NCI-H526 (cell line): ENCODE results near the gene ZFC3H1.
"Not testable (repeated sequence)": the region's sequence is repeated elsewhere in the genome, so short reads cannot be mapped to it uniquely, and the experiment has no call there.

Experiments used
- DNase-seq, 2 experiments: peaks; one replicate each; lab custom pipeline; 2025; lab: John Stamatoyannopoulos, UW

Gene ZFC3H1

DNA sequence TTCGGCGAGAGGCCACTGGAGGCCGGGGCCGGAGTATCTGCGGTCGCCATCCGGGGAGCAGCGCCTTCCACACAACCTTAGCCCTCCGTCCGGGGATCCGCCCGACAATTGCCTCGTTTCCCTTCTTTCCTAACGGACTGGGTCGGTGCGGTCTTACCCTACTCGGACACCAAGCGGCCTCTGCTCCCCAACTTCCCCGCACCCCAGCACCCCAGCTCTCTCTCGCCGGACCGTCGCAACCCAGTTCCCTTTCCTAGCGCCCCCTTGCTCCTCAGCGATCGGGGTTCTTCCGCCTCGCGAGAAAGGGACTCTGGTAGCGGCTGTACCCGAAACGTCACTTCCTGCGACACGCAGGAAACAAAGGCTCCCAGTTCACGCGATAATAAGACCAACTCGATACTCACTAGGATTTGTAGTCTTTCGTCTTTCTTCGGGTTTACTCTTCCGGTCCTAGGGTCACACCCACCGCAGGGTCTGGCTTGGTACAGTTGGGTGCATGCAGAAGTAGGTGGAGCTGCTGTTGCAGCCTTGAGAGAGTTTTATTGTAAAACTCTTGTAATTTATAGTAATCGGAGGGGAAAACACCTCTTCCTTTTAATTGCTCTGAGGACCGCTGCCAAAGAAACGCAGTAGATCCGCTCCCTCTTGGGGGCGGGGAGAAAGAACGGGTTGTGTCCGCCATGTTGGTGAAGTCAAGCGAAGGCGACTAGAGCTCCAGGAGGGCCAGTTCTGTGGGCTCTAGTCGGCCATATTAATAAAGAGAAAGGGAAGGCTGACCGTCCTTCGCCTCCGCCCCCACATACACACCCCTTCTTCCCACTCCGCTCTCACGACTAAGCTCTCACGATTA, at the start of gene ZFC3H1, which contains the start of gene THAP2:
ZFC3H1 (minus strand) TSS at position 288 of the 850 bp plus-strand sequence; CDS start at position 50, 238 bp downstream.
THAP2 (plus strand) TSS at position 741 of the 850 bp plus-strand sequence. CDS start 209 bp downstream, outside the sequence.
- peak; percentile 98 to 99 for DNase-seq

- no peak for DNase-seq
Observed at GRCh38 chr12:71710276-71711125, 46.9 kb upstream of the ZFC3H1 start.

GRCh38 chr12:71708658-71709057, 45.0 kb upstream of the ZFC3H1 start:
- no peak for DNase-seq

DNA sequence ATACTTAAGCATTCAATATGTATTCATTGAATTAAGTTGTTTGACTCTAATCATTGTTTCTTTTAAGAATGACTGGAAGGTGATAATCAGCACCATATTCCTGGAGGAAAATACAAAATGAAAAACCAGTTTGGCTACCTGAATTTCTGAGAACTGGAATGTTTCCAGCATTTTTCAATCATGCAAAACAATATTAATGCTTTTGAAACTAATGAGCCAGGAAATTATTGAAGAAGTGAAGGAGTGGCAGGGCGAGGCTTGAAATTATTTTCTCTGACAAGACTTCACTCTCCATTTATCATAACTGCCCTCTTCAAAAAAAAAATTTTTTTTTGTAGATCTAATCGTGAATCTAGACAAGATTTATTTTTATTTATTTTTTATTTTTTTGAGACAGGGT, 41.3 kb upstream of the ZFC3H1 start:
- DNase-seq, result no peak

GRCh38 chr12:71703206-71703605, 39.6 kb upstream of the ZFC3H1 start:
- DNase-seq, result no peak

GRCh38 chr12:71702590-71702989, 38.9 kb upstream of the ZFC3H1 start:
- no peak for DNase-seq

- DNase-seq, result not testable (repeated sequence)
Observed at GRCh38 chr12:71702181-71702580, 38.5 kb upstream of the ZFC3H1 start.

DNA sequence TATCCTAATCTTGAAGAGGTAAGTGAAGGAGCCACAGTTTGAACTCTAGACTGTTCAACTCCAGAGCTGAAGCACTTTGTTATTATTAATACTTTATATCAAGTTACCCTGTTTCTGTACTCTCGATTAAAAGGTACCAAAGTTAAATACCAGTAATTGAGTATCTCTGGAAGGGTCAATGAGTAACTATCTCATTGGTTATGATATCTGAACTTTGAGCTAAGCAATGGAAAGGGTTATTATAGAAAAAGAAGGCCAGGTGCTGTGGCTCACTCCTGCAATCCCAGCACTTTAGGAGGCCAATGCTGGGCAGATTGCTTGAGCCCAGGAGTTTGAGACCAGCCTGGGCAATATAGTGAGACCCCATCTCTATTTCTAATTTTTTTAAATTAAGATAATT, 32.1 kb upstream of the ZFC3H1 start:
- DNase-seq, result no peak

- peak in 1 of 2 experiments; percentile 10 for DNase-seq
Observed at GRCh38 chr12:71694099-71694820, 30.6 kb upstream of the ZFC3H1 start.

DNA sequence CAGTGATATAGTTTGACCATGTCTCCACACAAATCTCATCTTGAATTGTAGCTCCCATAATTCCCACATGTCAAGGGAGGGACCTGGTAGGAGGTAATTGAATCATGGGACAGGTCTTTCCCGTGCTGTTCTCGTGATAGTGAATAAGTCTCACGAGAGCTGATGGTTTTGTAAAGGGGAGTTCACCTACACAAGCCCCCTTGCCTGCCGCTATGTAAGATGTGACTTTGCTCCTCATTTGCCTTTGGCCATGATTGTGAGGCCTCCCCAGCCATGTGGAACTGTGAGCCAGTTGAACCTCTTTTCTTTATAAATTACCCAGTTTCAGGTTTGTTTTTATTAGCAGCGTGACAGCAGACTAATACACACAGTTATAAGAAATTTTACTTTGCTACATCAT, 30.0 kb upstream of the ZFC3H1 start:
- DNase-seq, result not testable (repeated sequence)

GRCh38 chr12:71693126-71693525, 29.5 kb upstream of the ZFC3H1 start:
- no peak for DNase-seq

DNA sequence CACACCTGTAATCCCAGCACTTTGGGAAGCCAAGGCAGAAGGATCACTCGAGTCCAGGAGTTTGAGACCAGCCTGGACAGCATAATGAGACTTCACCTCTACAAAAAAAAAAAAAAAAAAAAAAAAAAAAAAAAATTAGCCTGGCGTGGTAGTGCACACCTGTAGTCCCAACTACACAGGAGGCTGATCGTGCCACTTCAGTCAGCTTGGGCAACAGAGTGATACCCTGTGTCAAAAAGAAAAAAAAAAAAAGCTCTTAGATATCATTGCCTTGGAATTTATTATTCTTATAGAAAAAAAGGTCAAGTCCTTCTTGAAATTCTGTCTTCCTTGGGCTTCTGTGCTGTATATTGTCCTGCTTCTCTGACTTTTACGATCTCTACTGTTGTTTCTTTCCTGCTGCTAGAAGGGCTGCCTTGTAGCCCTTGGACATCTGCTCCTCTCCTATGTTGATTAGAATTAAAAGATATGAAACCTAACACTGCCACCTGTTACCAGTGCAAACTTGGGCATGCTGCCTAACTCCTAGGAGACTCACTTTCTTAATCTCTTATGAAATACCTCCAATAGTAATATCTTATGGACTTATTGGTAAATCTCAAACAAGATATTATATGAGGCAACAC, 28.0 kb upstream of the ZFC3H1 start:
- peak; percentile 14 to 36 for DNase-seq

- DNase-seq, result no peak
Observed at GRCh38 chr12:71688961-71689570, 25.4 kb upstream of the ZFC3H1 start.

- DNase-seq, result not testable (repeated sequence)
Observed at GRCh38 chr12:71687172-71687571, 23.5 kb upstream of the ZFC3H1 start.

GRCh38 chr12:71686658-71687025, 23.0 kb upstream of the ZFC3H1 start:
- no peak for DNase-seq

GRCh38 chr12:71685914-71686657, 22.4 kb upstream of the ZFC3H1 start, which contains the start of gene TMEM19:
TMEM19 (plus strand) TSS chr12:71686082; CDS start chr12:71686681, 599 bp downstream.
- DNase-seq, result peak; percentile 75 to 95

- DNase-seq, result peak in 1 of 2 experiments; percentile 39
Observed at GRCh38 chr12:71685312-71685906, 21.8 kb upstream of the ZFC3H1 start.

DNA sequence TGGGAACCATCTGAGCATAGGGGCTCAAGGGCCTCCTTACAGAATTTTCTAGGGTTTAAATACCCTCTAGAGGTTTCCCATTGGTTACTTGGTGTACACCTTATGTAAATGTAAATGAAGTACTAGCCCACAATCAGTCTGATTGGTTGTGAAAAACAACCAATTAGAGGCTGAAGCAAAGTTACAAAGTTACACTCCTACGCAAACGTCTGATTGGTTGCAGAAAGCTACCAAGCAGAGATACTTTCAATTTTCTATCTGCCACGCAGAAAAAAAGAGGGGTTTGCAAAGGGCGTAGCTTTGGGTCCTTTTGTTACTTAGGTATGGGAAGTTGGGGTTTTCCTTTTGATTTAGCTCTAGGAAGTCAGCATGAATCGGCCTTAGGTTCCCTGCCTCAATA, 20.4 kb upstream of the ZFC3H1 start:
- no peak for DNase-seq

DNA sequence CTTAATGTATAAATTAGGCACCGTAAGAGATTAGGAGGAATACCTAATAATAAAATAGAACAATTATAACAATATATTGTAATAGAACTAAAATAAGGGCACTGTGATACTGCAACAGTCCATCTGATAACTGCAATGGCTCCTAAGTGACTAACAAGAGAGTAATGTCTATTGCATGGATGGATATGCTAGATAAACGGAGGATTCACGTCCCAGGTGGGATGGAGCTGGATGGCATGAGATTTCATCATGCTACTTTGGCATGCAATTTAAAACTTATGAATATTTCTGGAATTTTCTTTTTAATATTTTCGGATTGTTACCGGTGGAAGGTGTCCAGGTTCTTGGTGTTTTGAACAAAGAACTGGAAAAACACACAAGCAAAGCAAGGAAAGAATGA, 20.0 kb upstream of the ZFC3H1 start:
- DNase-seq, result no peak

GRCh38 chr12:71682466-71682865, 18.8 kb upstream of the ZFC3H1 start:
- no peak for DNase-seq
